GM18951 (cell line): ENCODE data around the gene INTS11.

Experiments used
- POLR2A ChIP-seq: IDR thresholded peaks from 4 replicates; pipeline ENCODE4 v1.6.1; 2011; ENCODE audit warnings: mild to moderate bottlenecking; ENCODE audit not compliant: insufficient read length, insufficient read depth; ENCODE audit errors: extremely low read depth
- in situ Hi-C: fragments of 300-500 bp; cut with MboI; formaldehyde crosslinking; loops from one replicate; pipeline ENCODE4 v1.12.0; 2022; ENCODE audit warnings: low sequenced_read_pairs, mixed read lengths, inconsistent platforms; ENCODE audit not compliant: unreplicated experiment

INTS11 gene

DNA sequence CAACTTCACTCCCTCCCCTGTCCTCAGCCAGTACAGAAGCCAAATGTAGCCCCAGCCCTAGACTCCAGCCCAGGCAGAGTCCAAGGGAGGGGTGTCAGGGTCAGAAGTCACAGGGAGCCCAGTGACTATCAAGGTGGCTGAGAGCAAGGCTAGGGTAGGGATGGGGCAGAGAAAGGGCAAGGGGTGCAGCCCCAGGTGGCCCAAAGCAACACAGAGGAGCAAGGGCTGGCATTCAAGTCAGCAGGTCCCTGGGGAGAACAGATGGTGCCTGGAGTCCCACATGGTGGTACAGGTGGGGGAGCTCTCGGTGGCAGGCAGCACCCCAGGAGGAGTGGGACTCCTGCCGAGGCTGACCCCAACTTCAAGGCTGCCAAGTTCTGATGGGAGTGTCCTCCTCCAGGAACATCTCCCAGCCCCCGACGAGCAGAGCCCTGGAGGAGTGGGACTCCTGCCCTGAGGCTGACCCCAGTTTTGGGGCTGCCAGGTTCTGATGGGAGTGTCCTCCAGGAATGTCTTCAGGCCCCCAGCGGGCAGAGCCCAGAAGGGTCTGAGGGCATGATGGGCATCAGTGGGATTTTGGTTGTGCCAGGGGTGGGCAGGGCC, 28.4 kb upstream of the INTS11 start:
- TF ChIP-seq POLR2A, result no peak
- in situ Hi-C loops, result no loop called here

DNA sequence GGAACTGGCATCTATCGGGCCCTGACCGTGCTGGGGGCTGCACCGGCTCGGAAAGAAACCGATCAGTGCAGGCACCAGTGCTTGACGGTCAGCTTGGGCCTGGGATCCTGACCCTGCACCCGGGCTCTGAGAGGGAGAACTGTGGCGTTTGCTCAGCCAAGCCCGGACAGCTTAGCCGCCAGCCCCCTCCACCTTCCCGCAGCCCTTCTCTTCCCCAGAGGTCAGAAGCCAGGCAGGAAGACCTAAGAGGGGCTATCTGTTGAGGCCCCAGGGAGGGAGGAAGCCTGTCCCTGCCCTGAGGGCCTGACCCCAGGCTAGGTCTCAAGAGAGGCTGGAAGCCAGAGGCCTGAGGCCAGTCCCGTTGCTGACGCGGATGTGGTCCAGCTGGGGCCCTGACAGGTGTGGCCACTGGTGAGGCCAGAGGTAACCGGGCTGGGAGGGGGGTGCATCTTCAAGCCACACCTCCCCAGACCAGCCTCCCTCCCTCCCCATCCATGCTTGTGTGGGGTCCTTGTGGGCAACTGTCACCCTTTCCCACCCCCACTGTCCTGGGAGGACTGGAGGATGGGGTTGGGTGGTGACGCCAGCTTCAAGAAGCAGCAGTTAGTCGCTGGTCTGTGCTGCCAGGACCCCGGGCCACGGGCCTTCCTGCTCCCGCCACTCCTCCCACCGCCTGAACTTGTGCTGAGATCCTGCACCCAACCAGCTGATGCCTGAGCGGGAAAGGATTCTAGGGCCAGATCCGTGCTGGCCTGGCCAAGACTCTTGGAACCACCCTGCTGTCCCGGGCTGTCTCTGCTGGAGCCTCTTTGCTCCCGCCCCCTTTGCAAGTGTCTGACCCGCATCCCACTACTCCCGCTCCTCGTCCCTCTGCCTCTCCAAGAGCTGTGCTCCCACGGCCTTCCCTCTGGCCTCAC, 27.3 kb upstream of the INTS11 start:
- in situ Hi-C loops, result no loop called here
- TF ChIP-seq POLR2A, result no peak

- in situ Hi-C loops, result no loop called here
- TF ChIP-seq POLR2A, result peak; percentile 79
Measured at GRCh38 chr1:1349256-1350012, 25.0 kb upstream of the INTS11 start, which contains the start of gene DVL1. DVL1 (minus strand) TSS chr1:1349418; CDS start chr1:1349065, 353 bp downstream.

DNA sequence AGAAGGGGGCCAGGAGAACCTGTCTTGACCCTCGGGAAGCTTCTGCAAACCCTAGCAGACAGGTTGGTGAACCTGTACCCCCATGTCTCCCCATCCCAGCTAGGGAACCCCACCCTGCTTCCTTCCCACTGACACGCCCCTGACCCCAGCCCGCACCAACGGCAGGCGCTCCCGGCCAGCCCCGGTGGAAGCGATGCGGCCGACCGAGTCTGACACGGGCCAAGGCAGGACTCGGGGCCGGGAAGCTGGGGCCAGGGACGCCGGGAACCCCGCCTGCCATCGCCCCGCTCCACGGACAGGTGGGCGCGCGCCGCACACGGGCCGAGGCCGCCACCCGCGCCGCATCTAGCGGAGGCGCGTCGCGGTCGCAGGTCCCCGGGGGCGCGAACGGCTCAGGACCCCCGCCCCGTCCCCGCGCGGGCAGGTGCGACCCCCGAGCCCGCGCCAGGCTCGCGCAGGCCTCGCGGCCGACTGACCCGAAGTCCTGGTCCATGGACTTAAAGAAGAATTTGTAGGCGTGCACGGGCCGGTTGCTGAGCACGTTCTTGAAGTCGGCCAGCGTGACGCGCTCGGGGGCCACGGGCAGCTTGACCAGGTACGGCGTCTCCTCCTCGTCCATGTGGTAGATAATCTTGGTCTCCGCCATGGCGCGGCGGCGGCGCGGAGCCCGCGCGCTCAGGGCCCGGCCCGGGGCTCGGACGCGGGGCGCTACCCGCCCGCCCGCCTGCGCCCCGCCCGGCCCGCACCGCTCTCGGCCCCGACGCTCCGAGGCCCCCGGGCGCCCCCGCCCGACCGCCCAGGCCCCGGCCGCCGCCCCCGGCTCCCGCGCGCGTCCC, 24.2 kb upstream of the INTS11 start:
- in situ Hi-C loops, result no loop called here
- TF ChIP-seq POLR2A, result no peak

GRCh38 chr1:1347663-1348419, 23.4 kb upstream of the INTS11 start:
- no peak for TF ChIP-seq POLR2A
- in situ Hi-C loops, result no loop called here

DNA sequence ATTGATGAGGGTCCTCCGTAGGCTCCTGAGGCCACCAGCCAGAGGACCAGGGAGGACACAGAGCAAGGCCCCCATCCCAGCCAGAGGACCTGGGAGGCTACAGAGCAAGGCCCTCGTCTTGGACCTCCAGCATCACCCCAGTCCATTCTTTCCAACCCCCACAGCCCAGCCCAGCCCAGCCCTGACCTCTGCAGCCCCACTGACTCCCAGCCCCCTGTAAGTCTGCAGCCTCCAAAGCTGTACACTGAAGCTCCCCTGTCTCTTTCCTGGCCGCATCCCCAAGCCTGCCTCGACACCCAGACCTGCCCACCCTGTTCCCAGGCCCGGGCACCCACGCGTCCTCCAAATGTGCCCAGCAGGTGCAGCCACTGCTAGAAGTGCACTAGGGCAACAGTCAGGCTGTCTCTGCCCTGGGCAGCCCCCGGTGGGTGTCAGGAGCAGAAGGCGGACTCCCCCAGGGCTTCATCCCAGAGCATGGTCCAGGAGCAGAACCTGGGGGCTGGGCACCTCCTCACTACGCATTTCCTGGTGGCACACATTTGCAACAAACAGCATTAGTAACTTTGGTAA, 22.7 kb upstream of the INTS11 start:
- no peak for TF ChIP-seq POLR2A
- in situ Hi-C loops, result no loop called here

GRCh38 chr1:1346501-1346890, 22.0 kb upstream of the INTS11 start:
- in situ Hi-C loops, result no loop called here
- no peak for TF ChIP-seq POLR2A

GRCh38 chr1:1345860-1346500, 21.5 kb upstream of the INTS11 start:
- no peak for TF ChIP-seq POLR2A
- in situ Hi-C loops, result no loop called here

GRCh38 chr1:1345384-1345783, 20.9 kb upstream of the INTS11 start:
- in situ Hi-C loops, result no loop called here

DNA sequence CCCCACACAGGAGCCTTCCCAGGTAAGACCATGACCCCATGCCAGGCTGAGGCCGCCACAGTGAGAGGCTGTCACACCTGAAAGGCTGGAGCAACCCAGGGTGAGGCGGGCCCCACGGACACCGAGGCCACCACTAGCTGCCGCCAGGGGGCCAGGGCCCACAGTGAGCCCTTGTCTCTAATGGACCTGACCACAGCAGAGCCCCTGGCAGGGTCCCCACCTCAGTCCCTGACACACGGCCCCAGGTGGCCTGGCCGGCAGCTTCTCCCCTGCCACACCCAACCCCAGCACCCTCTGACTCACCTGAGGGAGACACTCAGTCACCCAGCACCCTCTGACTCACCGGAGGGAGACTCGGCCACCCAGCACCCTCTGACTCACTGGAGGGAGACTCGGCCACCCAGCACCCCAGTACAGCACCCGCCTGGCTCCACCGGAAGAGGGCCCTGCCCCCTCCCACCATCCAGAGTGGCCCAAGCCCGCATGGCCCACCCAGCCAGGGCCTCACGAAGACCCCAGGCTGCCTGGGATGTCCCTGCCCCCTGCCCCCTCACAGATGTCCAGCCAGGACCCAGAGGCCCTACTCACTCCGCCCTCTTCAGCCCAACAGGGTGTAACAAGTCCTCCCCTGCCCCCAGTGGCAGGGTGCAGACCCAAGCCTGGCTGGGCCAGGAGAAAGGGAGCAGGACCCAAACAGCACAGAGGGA, 20.3 kb upstream of the INTS11 start:
- no peak for TF ChIP-seq POLR2A
- in situ Hi-C loops, result no loop called here

More at GRCh38 chr1:1345384-1345783, 20.9 kb upstream of the INTS11 start:
- TF ChIP-seq POLR2A, result no peak
